AG09309 (cell line): ENCODE measurements around the gene CHMP6.

Experiments
- DNase-seq: peaks from one replicate; pipeline ENCODE4 v3.0.0-alpha.2; 2010; ENCODE audit warnings: low read depth
- H3K4me3 ChIP-seq: 2 replicates; pipeline ENCODE4 v1.5.1; 2011; ENCODE audit warnings: mild to moderate bottlenecking, low read depth, low read length, moderate library complexity; ENCODE audit not compliant: control insufficient read depth
- CTCF ChIP-seq: IDR thresholded peaks from 2 replicates; pipeline ENCODE4 v1.5.1; 2011; ENCODE audit warnings: mild to moderate bottlenecking, low read depth, low read length, inconsistent platforms; ENCODE audit not compliant: insufficient read depth, control insufficient read depth; ENCODE audit errors: missing control alignments

Gene CHMP6

GRCh38 chr17:80967404-80967872 is 24.2 kb upstream of the CHMP6 start:
- DNase-seq = no peak
- TF ChIP-seq CTCF = no peak
- H3K4me3 ChIP-seq = no peak overlapping the region

- no peak for TF ChIP-seq CTCF
- H3K4me3 ChIP-seq = no peak overlapping the region
- no peak for DNase-seq
Measured at GRCh38 chr17:80968602-80969029, 23.0 kb upstream of the CHMP6 start.

- TF ChIP-seq CTCF = no peak
- no peak for DNase-seq
- no peak overlapping the region for H3K4me3 ChIP-seq
Measured at GRCh38 chr17:80969030-80969673, 22.5 kb upstream of the CHMP6 start.

GRCh38 chr17:80969674-80970043 is 22.0 kb upstream of the CHMP6 start:
- DNase-seq = no peak
- TF ChIP-seq CTCF = no peak
- H3K4me3 ChIP-seq = no peak overlapping the region

- peak; percentile 64 for TF ChIP-seq CTCF
- no peak overlapping the region for H3K4me3 ChIP-seq
- DNase-seq = no peak
Measured at GRCh38 chr17:80970044-80970761, 21.4 kb upstream of the CHMP6 start.

GRCh38 chr17:80970762-80971703 is 20.6 kb upstream of the CHMP6 start:
- no peak overlapping the region for H3K4me3 ChIP-seq
- no peak for TF ChIP-seq CTCF
- no peak for DNase-seq
